ENCODE results near the gene TBC1D16. TPM values are rescaled to one million over a fixed set of nuclear protein-coding genes. Genes with fewer than 3 reads are reported as not detected.

TBC1D16 gene
- total and polyA plus RNA-seq, 2 experiments from 2014 or later: 24.5 to 38.1 TPM

DNA sequence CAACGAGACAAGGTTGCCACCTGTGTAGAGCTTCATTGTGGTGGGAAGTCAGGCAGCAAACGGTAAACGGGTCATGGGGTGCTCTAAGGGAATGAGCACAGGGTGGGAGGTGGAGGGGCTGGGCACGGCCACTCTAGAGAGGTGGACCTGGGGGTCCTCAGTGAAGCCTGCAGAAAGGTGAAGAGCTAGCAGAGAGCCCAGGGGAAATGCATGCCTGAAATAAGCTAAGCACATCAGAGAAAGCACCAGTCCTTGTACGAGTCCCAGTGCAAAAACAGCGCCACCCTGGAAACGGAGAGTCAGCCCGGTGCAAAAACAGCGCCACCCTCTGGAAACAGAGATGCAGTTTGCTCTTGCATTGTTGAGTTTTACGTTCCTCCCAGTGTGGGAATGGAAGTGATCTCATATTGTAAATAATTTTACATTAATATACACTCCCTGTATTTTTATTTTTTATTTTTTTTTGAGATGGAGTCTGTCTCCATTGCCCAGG is 65.0 kb downstream of the TBC1D16 start:
- no peak overlapping the region for H3K4me2 ChIP-seq
- H4K20me1 ChIP-seq (ENCODE audit: insufficient read depth, poor library complexity, severe bottlenecking): no peaks in the 10 kb centered on the region
- no peaks in the 10 kb centered on the region for H3K27me3 ChIP-seq
- no peak for TF ChIP-seq EZH2 (IDR thresholded peaks at IDR 0.05; ENCODE audit: borderline replicate concordance)
- peak; percentile 51 for TF ChIP-seq CTCF (IDR thresholded peaks at IDR 0.05; ENCODE audit: poor library complexity)
- H3K9me2 ChIP-seq (replicated peaks; ENCODE audit: insufficient read depth): no peaks in the 10 kb centered on the region
- DNase-seq (ENCODE audit: low spot score): peak; percentile 75
- H3K27ac ChIP-seq: no peak overlapping the region
- WGBS (ENCODE audit: low lambda C conversion rate, missing lambda C conversion rate): 47% methylated on average over 10 of the region's 10 CpGs
- H3K79me2 ChIP-seq: peaks cover 16% of the 10 kb centered on the region
- no peak overlapping the region for H3K4me3 ChIP-seq
- H2AFZ ChIP-seq: no peak overlapping the region
- no peaks in the 10 kb centered on the region for H3K4me1 ChIP-seq (ENCODE audit: insufficient read depth)
- no peaks in the 10 kb centered on the region for H3K9me3 ChIP-seq (ENCODE audit: low read depth)
- no peaks in the 10 kb centered on the region for H3K36me3 ChIP-seq (replicated peaks; ENCODE audit: insufficient read depth, low read depth)

DNA sequence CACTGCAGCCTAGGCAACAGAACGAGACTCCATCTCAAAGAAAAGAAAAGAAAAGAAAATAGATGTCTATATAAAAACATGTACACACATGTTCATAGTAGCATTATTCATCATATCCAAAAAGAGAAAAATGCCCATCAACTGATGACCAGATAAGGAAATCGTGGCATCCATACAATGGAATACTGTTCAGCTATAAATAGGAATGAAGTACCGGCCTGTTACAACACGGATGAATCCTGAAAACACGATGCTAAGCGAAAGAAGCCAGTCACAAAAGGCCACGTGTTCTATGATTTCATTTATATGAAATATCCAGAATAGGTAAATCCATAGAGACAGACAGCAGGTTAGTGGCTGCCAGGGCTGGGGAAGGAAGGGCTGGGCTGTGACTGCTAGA is 65.8 kb downstream of the TBC1D16 start:
- no peak overlapping the region for H3K4me2 ChIP-seq
- H3K4me1 ChIP-seq (ENCODE audit: insufficient read depth): no peaks in the 10 kb centered on the region
- H4K20me1 ChIP-seq (ENCODE audit: insufficient read depth, poor library complexity, severe bottlenecking): no peaks in the 10 kb centered on the region
- peaks cover 20% of the 10 kb centered on the region for H3K79me2 ChIP-seq
- H3K27me3 ChIP-seq: no peaks in the 10 kb centered on the region
- H3K36me3 ChIP-seq (replicated peaks; ENCODE audit: insufficient read depth, low read depth): no peaks in the 10 kb centered on the region
- no peak overlapping the region for H2AFZ ChIP-seq
- H3K9me3 ChIP-seq (ENCODE audit: low read depth): no peaks in the 10 kb centered on the region
- no peak overlapping the region for H3K27ac ChIP-seq
- no peak for DNase-seq (ENCODE audit: low spot score)
- no peak for TF ChIP-seq EZH2 (IDR thresholded peaks at IDR 0.05; ENCODE audit: borderline replicate concordance)
- TF ChIP-seq EZH2phosphoT487 (IDR thresholded peaks at IDR 0.05; ENCODE audit: low read depth, severe bottlenecking, unreplicated experiment): no peak
- TF ChIP-seq CTCF (IDR thresholded peaks at IDR 0.05; ENCODE audit: poor library complexity): no peak
- 91% methylated on average over 7 of the region's 7 CpGs for WGBS (ENCODE audit: low lambda C conversion rate, missing lambda C conversion rate)
- H3K4me3 ChIP-seq: no peak overlapping the region
- H3K9me2 ChIP-seq (replicated peaks; ENCODE audit: insufficient read depth): no peaks in the 10 kb centered on the region

DNA sequence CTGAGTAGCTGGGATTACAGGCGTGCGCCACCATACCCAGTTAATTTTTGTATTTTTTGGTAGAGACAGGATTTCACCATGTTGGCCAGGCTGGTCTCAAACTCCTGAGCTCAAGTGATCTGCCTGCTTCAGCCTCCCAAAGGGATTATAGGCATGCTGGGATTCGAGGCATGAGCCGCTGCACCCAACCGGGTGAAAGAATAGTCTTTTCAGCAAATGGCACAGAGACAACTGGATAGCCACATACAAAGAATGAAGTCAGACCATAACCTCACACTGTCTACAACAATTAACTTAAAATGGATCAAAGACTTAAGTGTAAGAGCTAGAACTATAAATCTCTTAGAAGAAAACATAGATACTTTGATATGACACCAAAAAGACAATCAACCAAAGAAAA is 67.6 kb downstream of the TBC1D16 start:
- Histone ChIP-seq H3K4me2 (no peak overlapping the region), H3K9me2 (replicated peaks; ENCODE audit: insufficient read depth) (no peaks in the 10 kb centered on the region), H3K36me3 (replicated peaks; ENCODE audit: insufficient read depth, low read depth) (no peaks in the 10 kb centered on the region), H3K4me3 (no peak overlapping the region), H3K4me1 (ENCODE audit: insufficient read depth) (no peaks in the 10 kb centered on the region), H3K27ac (no peak overlapping the region), H3K9me3 (ENCODE audit: low read depth) (no peaks in the 10 kb centered on the region), H3K79me2 (peaks cover 24% of the 10 kb centered on the region), H4K20me1 (ENCODE audit: insufficient read depth, poor library complexity, severe bottlenecking) (no peaks in the 10 kb centered on the region), H3K27me3 (no peaks in the 10 kb centered on the region), H2AFZ (no peak overlapping the region)
- WGBS (ENCODE audit: low lambda C conversion rate, missing lambda C conversion rate): 99% methylated on average over 5 of the region's 5 CpGs
- no peak for DNase-seq (ENCODE audit: low spot score)
- TF ChIP-seq EZH2 (IDR thresholded peaks at IDR 0.05; ENCODE audit: borderline replicate concordance): no peak
- TF ChIP-seq CTCF (IDR thresholded peaks at IDR 0.05; ENCODE audit: poor library complexity): no peak
- TF ChIP-seq EZH2phosphoT487 (IDR thresholded peaks at IDR 0.05; ENCODE audit: low read depth, severe bottlenecking, unreplicated experiment): no peak

GRCh38 chr17:79966681-79967080 is 69.0 kb downstream of the TBC1D16 start:
- no peak for TF ChIP-seq CTCF (IDR thresholded peaks at IDR 0.05; ENCODE audit: poor library complexity)
- TF ChIP-seq EZH2phosphoT487 (IDR thresholded peaks at IDR 0.05; ENCODE audit: low read depth, severe bottlenecking, unreplicated experiment): no peak
- TF ChIP-seq EZH2 (IDR thresholded peaks at IDR 0.05; ENCODE audit: borderline replicate concordance): no peak
- H3K4me3 ChIP-seq: no peak overlapping the region
- no peaks in the 10 kb centered on the region for H3K4me1 ChIP-seq (ENCODE audit: insufficient read depth)
- no peak overlapping the region for H3K27ac ChIP-seq
- H3K36me3 ChIP-seq (replicated peaks; ENCODE audit: insufficient read depth, low read depth): no peaks in the 10 kb centered on the region
- no peaks in the 10 kb centered on the region for H4K20me1 ChIP-seq (ENCODE audit: insufficient read depth, poor library complexity, severe bottlenecking)
- H3K4me2 ChIP-seq: no peak overlapping the region
- peaks cover 29% of the 10 kb centered on the region for H3K79me2 ChIP-seq
- H2AFZ ChIP-seq: no peak overlapping the region
- no peaks in the 10 kb centered on the region for H3K9me3 ChIP-seq (ENCODE audit: low read depth)
- no peaks in the 10 kb centered on the region for H3K27me3 ChIP-seq
- no peaks in the 10 kb centered on the region for H3K9me2 ChIP-seq (replicated peaks; ENCODE audit: insufficient read depth)
- no peak for DNase-seq (ENCODE audit: low spot score)
- WGBS (ENCODE audit: low lambda C conversion rate, missing lambda C conversion rate): 76% methylated on average over 3 of the region's 3 CpGs

All from hepatocyte (in vitro differentiated cells).